ENCODE data around the gene MDK.

GRCh38 chr11:46386005-46386578 is 4.6 kb downstream of the MDK start:
- TF ChIP-seq YY1 (IDR thresholded peaks at IDR 0.05; ENCODE audit: low read depth) = no peak
- TF ChIP-seq MAX (IDR thresholded peaks at IDR 0.05) = no peak
- no peak for TF ChIP-seq REST (IDR thresholded peaks at IDR 0.05; ENCODE audit: low read depth)
- no peak for TF ChIP-seq TCF12 (IDR thresholded peaks at IDR 0.05; ENCODE audit: low read depth)
- no peak for TF ChIP-seq CEBPB (IDR thresholded peaks at IDR 0.05)
- TF ChIP-seq ZBTB7A (IDR thresholded peaks at IDR 0.05; ENCODE audit: low read depth) = no peak
- TF ChIP-seq TAF1 (IDR thresholded peaks at IDR 0.05; ENCODE audit: low read depth) = no peak
- no peak for TF ChIP-seq NFIC (IDR thresholded peaks at IDR 0.05)
- TF ChIP-seq RAD21 (IDR thresholded peaks at IDR 0.05; ENCODE audit: low read depth) = no peak
- TF ChIP-seq EGR1 (IDR thresholded peaks at IDR 0.05) = no peak
- TF ChIP-seq CREB1 (IDR thresholded peaks at IDR 0.05; ENCODE audit: low read depth) = no peak
- no peak for TF ChIP-seq EP300 (IDR thresholded peaks at IDR 0.05; ENCODE audit: borderline replicate concordance)

All from Ishikawa (cell line).